ENCODE results near the gene EIF3F. TPM values are rescaled to one million over a fixed set of nuclear protein-coding genes. Genes with fewer than 3 reads are reported as not detected.

EIF3F gene
- total and polyA plus RNA-seq, 2 of the 8 experiments (the other 6 are each of a cell fraction or from before 2014, with no cell fraction given) = 222 to 388 TPM

DNA sequence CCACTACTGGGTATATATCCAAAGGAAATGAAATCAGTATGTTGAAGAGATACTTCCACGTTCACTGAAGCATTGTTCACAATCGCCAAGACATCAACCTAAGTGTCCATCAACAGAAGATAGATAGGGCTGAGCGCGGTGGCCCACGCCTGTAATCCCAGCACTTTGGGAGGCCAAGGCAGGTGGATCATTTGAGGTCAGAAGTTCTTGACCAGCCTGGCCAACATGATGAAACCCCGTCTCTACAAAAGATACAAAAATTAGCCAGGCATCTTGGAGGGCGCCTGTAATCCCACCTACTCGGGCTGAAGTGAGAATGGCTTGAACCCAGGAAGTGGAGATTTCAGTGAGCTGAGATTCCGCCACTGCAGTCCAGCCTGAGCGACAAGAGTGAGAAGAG lies 12.7 kb downstream of the EIF3F start:
- Histone ChIP-seq H3K14ac (ENCODE audit: insufficient read length) (no peak overlapping the region), H3K9me3 (ENCODE audit: insufficient read depth in 2 of 2, low read depth in 1 of 2, low read length in 1 of 2) (no peaks in the 10 kb centered on the region), H4K91ac (replicated peaks; ENCODE audit: insufficient read length, low read length) (no peak overlapping the region), H2BK12ac (ENCODE audit: low read depth, low read length) (no peak overlapping the region), H3K56ac (replicated peaks; ENCODE audit: insufficient read length, low read depth, low read length) (no peak overlapping the region), H2AFZ (ENCODE audit: low read length) (no peak overlapping the region), H3K27ac (ENCODE audit: low read depth, low read length) (no peak overlapping the region), H3K4ac (replicated peaks; ENCODE audit: insufficient read length, low read depth, low read length) (no peak overlapping the region), H2BK5ac (ENCODE audit: low read depth, low read length) (no peak overlapping the region), H2BK120ac (replicated peaks; ENCODE audit: low read depth, low read length) (no peak overlapping the region), H4K5ac (ENCODE audit: insufficient read length, low read depth, low read length) (no peak overlapping the region), H3K23me2 (ENCODE audit: low read depth, low read length) (no peaks in the 10 kb centered on the region), H3K18ac (ENCODE audit: extremely low read depth, low read length) (no peak overlapping the region), H3K36me3 (ENCODE audit: control insufficient read depth in 2 of 4, insufficient read depth in 4 of 4, low read length in 3 of 4) (peaks cover 17 to 39% (median 35%) of the 10 kb centered on the region in 4 experiments), H2BK20ac (ENCODE audit: low read length) (no peak overlapping the region), H3K79me1 (ENCODE audit: low read depth, low read length) (no peaks in the 10 kb centered on the region), H3K79me2 (ENCODE audit: control insufficient read depth in 1 of 2, insufficient read depth in 2 of 2, low read length in 2 of 2) (no peaks in the 10 kb centered on the region), H3K23ac (ENCODE audit: insufficient read length) (no peak overlapping the region), H3K4me3 (ENCODE audit: extremely low read depth in 1 of 4, insufficient read depth in 2 of 4, low read depth in 3 of 4, low read length in 4 of 4) (no peak overlapping the region), H3K9ac (replicated peaks in 1 of 4; ENCODE audit: extremely low read depth in 1 of 4, low read depth in 3 of 4, low read length in 3 of 4) (no peak overlapping the region), H3K4me1 (replicated peaks in 1 of 4; ENCODE audit: control insufficient read depth in 3 of 4, insufficient read depth in 4 of 4, low read length in 3 of 4) (no peaks in the 10 kb centered on the region), H3K27me3 (replicated peaks in 1 of 4; ENCODE audit: control insufficient read depth in 3 of 4, extremely low read depth in 1 of 4, insufficient read depth in 3 of 4, low read length in 3 of 4) (no peaks in the 10 kb centered on the region), H4K8ac (ENCODE audit: extremely low read depth, insufficient read depth, low read length) (no peak overlapping the region), H3K4me2 (ENCODE audit: insufficient read depth in 1 of 2, low read depth in 2 of 2, low read length in 2 of 2) (no peak overlapping the region), H2AK5ac (ENCODE audit: low read depth, low read length) (no peak overlapping the region), H4K20me1 (replicated peaks in 1 of 2; ENCODE audit: control insufficient read depth in 1 of 2, insufficient read depth in 2 of 2, low read length in 2 of 2) (peaks cover 0 to 1% of the 10 kb centered on the region in 2 experiments), H2BK15ac (ENCODE audit: low read length) (no peak overlapping the region)
- CTCF ChIA-PET (ENCODE audit: partially characterized antibody) = interaction anchor here (0.7 to 15.7 kb wide), 3 partner anchors 32 to 95 kb away, joined by 3 to 769 read pairs (median 3); no protein-coding TSS in a partner anchor
- 91% methylated on average over 10 of the region's 10 CpGs; no CpG with 5 or more reads in 1 of the 2 experiments for WGBS, 2 experiments (ENCODE audit: extremely low coverage in 1 of 2, insufficient coverage in 1 of 2, insufficient read length in 1 of 2, insufficient replicate concordance in 2 of 2, low coverage in 1 of 2, low lambda C conversion rate in 2 of 2, missing lambda C conversion rate in 1 of 2)
- TF ChIP-seq EP300 (IDR thresholded peaks at IDR 0.05; ENCODE audit: borderline replicate concordance in 1 of 2, low read depth in 2 of 2, low read length in 2 of 2) (no peak), HDAC2 (IDR thresholded peaks at IDR 0.05; ENCODE audit: borderline replicate concordance in 1 of 2, low read depth in 2 of 2, low read length in 2 of 2) (no peak)
- FAIRE-seq (no peak), DNase-seq (ENCODE audit: low read depth in 1 of 2, low spot score in 2 of 2) (no peak)
- POLR2A ChIA-PET (ENCODE audit: partially characterized antibody) = interaction anchor here (0.7 to 4.1 kb wide), 10 partner anchors 8 to 106 kb away, joined by 3 to 20 read pairs (median 8); partner anchors contain the start of gene EIF3F

Measured in H1 (cell line).